SHP77 (cell line): ENCODE results near the gene GMCL1.
"Not testable (repeated sequence)": the region's sequence is repeated elsewhere in the genome, so short reads cannot be mapped to it uniquely, and the experiment has no call there.

ENCODE experiments used
- DNase-seq, 2 experiments: peaks; one replicate each; lab custom pipeline; 2025; lab: John Stamatoyannopoulos, UW

Gene GMCL1

GRCh38 chr2:69807821-69808540, 21.5 kb upstream of the GMCL1 start:
- DNase-seq = no peak

- no peak for DNase-seq
Measured at GRCh38 chr2:69810550-69810949, 18.9 kb upstream of the GMCL1 start.

GRCh38 chr2:69811018-69811417, 18.4 kb upstream of the GMCL1 start:
- DNase-seq = no peak

GRCh38 chr2:69811591-69811990, 17.9 kb upstream of the GMCL1 start:
- no peak for DNase-seq

- no peak for DNase-seq
Measured at GRCh38 chr2:69815717-69816116, 13.7 kb upstream of the GMCL1 start.

GRCh38 chr2:69816923-69817542, 12.4 kb upstream of the GMCL1 start:
- DNase-seq = peak; percentile 38 to 47

- DNase-seq = no peak
Measured at GRCh38 chr2:69817729-69818501, 11.5 kb upstream of the GMCL1 start.

GRCh38 chr2:69827796-69828540, 1.5 kb upstream of the GMCL1 start:
- DNase-seq = no peak

- no peak for DNase-seq
Measured at GRCh38 chr2:69828938-69829255, 563 bp upstream of the GMCL1 start.

- no peak for DNase-seq
Measured at GRCh38 chr2:69830045-69830905, 815 bp downstream of the GMCL1 start.

GRCh38 chr2:69830906-69831241, 1.4 kb downstream of the GMCL1 start:
- not testable (repeated sequence) for DNase-seq

GRCh38 chr2:69831354-69831905, 2.0 kb downstream of the GMCL1 start:
- no peak for DNase-seq

GRCh38 chr2:69833752-69834151, 4.3 kb downstream of the GMCL1 start:
- no peak for DNase-seq

GRCh38 chr2:69835666-69836065, 6.2 kb downstream of the GMCL1 start:
- DNase-seq = no peak

- DNase-seq = no peak
Measured at GRCh38 chr2:69836316-69836715, 6.9 kb downstream of the GMCL1 start.

- DNase-seq = no peak
Measured at GRCh38 chr2:69837533-69837932, 8.1 kb downstream of the GMCL1 start.

GRCh38 chr2:69843993-69844392, 14.5 kb downstream of the GMCL1 start:
- no peak for DNase-seq

GRCh38 chr2:69844560-69844959, 15.1 kb downstream of the GMCL1 start:
- DNase-seq = no peak

- DNase-seq = no peak
Measured at GRCh38 chr2:69846182-69847067, 17.0 kb downstream of the GMCL1 start.

GRCh38 chr2:69847068-69847828, 17.8 kb downstream of the GMCL1 start:
- no peak for DNase-seq
